ENCODE data around the gene EIF3K.

EIF3K gene

DNA sequence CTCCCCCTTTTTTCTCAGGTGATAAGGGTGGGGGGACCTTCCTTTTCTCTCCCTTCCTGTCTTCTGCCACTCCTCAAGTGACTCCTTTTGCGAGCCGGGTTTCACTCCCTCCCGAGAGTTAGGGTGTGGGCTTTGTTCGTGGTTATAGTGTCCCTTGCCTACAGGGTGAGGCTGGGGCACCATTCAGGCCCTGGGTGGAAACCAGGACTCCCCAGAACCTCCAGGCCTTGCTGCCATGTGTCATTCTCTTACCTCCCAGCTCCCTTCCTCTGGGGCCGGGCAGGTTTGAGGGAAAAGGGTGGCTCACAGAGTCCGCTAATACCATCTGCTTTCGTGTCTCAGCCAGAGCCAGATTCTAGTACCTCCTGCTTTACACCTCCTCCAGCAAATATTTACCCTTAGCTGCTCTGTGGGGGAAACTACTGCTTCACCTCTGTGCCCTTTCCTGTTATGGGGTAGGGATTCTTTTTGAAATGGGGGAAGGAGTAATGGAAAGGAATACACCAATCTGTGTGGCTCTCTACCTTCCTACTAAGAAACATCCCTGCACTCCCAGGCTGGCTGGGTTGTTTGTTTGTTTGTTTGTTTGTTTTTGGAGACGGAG lies 31.3 kb downstream of the EIF3K start:
- no peak for DNase-seq (ENCODE audit: low spot score)

DNA sequence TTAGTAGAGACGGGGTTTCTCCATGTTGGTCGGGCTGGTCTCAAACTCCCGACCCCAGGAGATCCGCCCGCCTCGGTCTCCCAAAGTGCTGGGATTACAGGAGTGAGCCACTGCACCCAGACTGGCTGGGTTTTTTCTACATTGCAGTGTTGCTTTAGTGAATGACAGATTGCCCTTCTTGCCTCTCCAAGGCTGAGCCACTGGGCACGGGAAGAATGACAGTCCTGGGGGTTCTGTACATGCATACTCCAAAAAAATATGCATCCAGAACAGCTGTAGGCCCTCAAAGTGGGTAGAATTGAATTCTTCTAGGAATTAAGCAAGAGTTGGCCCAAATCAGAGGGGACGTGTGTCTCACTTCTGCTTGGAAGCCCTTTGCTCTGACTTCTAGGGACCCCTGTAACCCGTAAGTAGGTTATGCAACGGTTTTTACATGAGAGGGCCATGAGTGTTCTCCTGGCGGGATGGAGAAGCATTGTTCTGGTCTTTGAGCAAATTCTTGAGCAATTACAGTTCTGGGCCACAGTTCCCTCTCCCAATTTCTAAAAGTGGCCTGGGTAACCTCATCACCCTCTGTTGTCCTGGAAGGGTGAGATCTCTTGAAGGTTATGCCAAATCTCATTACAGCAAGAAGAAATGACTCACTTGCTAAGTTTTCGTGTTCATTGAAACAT lies 32.1 kb downstream of the EIF3K start:
- DNase-seq (ENCODE audit: low spot score): no peak

DNA sequence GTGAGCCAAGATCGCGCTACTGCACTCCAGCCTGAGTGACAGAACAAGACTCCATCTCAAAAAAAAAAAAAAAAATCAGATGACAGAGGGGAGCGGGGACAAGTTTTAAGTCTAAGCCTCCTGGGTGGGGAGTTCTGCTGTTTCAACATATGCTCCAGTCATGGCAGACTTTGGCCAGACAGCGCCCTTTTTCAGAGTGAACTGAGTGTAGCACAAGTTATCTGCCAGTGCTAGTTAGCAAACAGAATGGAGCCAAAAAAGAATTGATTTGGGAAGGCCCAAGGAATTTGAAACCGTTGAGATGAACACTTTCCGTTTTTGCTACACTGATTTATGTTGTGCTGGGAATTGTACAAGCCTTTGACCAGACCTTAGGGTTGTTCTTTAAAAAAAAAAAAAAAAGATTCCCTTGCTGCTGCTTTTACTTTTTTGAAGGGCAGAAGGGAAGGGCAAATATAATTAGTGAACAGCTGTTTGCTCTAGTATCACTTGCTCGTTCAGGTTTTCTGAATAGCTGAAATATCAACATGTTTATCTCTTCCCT lies 34.1 kb downstream of the EIF3K start:
- no peak for DNase-seq (ENCODE audit: low spot score)

DNA sequence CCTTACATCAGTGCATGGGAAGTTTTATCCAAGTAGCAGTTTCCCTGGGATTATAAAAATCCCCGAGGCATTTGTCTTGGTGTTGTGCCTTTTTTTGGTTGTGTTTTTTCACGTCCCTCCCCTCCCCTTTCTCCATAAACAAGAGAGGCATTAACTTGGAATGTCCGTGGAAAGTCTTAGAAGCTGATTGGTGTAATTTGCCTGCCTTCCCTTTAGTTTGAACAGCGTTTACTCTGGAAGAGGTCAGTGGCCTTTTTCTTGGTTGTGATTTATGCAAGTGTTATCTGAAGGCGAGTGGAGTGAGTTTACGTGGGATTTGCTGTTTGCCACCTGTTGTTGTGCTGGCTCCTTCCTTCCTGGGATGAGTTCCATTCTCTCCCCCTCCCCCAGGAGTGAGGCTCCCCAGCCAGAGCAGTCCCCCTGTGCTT lies 35.7 kb downstream of the EIF3K start:
- no peak for DNase-seq (ENCODE audit: low spot score)

DNA sequence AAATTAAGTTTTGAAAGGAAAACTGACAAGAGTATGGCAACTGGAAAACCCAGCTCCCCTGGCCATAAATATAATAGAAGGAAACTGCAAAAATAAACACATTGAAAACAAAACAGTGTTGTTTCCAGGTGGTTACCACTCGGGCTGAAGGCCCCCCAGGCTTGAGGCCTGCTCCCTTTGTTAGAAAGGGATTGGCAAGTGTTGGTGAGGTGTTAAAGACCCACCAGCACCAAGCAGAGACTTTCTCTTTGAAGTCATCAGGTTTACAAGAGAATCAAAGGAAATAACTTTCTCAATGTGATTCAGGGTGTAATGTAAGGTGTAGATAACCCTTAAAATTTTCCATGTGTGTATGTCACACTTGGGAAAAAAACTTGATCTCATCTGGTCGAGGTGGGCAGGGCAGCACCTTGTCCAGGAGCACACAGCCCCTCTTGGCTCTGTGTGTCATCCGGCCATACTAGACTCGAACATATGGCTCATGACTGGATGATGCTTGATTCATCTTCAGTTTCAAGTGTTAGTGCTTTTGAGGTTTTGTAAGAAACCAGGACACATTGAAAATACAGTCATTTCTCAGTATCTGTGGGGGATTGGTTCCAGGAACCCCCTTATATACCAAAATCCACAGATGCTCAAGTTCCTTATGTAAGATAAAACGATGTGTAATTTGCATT lies 36.3 kb downstream of the EIF3K start:
- DNase-seq (ENCODE audit: low spot score): no peak

DNA sequence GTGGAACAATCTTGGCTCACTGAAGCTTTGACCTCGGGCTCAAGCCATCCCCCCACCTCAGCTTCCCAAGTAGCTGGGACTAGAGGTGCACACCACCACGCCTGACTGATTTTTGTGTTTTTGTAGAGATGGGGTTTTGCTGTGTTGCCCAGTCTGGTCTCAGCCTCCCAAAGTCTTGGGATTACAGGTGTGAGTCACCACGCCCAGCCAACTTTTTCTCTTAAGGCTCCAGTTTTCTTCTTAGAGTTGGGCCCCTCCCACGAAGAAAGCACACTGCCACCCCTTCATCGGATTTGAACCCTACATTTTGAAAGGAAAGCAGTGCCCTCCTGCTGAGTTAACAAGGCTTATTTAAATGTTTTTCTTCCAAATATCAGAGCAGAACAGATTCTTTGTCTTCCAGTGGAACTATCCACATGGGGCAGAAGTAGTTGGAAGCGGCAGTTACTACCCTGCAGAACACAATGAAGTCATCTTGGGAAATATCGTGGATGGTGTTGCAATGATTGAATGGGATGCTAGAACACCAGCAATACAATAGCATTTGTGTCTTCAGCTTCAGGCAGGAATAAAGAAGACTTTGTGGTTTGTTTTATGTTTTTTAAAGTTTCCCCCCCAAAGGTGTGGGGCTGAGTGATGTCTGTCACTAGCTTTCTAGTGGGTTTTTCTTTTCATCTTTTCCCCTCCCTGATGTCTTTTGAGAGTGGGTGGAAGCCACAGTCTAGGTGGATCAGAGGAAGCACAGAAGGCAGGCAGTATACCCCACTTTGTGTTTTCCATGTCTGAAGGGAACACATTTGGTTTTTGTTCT lies 37.4 kb downstream of the EIF3K start:
- no peak for DNase-seq (ENCODE audit: low spot score)

DNA sequence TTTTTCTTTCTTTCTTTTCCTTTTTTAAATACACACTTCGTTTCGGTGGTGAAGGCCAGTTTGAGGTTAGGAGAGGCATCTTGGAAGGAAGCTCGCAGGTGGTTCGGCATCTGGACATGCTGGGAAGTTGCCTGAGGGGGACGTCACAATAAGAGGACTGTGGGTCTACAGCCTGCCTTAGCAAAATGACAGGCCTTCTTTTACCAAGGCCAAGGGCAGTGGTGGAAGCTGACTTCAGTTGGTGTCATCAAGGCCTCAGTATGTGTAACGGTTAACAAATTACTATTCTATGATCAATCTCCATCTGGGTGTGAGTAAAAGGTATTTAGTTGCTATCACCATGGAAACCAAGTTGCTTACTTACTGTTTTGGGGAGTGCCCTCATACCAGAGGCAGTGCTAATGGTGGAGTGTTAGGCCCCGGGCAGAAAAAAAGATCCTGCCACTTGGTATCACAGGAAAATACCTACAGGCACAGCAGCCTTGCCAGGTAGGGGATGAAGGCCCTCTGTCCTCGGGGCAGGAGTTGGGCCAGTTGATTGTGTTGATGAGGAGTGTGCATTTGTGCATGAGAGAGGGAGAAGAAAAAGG lies 38.7 kb downstream of the EIF3K start:
- no peak for DNase-seq (ENCODE audit: low spot score)

DNA sequence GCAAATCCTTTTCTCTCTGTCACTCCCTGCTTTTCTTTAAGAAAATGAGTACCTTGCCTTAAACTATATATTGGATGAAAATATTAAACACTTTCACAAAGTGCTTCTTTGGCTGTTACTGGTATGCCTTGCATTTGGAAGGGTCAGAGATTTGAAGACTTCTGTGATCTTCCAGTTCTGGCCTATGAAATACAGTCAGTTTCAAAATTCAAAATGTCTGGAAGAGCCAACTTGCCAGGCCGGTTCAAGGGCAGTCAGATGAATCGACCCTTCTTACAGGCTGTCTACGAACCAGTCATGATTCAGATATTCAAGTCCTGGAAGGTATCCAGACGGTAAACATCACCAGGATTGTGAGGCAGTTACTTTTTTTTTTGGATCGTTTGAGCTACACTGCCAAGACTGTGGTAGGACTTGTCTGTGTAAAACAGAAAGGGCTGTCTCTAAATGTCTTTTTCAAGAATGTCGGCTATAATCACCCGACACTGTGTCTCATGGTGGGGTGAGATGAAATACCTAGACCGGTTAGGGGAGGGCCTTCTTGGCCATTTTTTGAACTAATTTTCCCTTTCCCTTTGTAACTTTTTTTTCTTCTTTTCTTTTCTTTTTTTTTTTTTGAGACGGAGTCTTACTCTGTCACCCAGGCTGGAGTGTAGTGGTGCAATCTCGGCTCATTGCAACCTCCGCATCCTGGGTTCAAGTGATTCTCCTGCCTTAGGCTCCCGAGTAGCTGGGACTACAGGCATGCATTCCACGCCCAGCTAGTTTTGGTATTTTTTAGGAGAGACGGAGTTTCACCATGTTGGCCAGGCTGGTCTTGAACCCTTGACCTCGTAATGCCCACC lies 39.7 kb downstream of the EIF3K start:
- DNase-seq (ENCODE audit: low spot score): peak; percentile 33

DNA sequence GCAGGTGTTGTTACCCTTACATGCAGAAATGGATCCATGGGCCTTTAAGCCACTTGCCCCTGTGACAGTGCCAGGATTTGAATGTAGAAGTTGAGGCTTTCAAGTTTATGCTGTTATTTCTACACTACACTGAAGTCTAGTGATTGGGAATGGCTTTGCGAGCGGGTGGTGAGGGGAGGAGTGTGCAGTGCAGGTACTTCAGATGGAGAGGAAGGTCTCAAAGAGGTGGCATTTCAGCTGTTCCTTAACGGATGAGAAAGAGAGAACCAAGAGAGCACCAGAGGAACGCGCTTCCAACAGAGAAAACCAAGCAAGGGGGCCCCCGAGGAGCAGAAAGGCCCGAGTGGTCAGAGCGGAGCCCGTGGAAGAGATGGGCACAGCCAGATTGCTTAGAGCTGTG lies 41.7 kb downstream of the EIF3K start:
- DNase-seq (ENCODE audit: low spot score): no peak

DNA sequence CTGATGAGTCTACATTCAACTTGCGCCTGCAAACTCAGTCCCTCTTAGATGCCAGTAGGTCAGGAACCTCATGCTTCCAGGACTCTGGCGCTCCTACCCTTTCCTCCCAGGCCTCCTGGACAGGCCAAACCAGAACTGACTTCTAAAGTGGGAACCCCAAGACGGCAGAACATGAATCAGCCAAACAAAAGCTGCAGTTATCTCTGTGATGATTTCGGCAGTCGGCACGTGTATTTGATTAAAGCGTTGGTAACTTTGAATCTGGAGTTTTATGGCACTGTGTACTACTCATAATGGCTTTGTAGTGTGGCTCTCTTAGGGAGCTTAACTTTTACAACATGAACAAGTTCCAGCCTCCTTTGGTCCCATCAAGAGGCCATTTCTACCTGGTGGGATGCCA lies 42.1 kb downstream of the EIF3K start:
- DNase-seq (ENCODE audit: low spot score): no peak

DNA sequence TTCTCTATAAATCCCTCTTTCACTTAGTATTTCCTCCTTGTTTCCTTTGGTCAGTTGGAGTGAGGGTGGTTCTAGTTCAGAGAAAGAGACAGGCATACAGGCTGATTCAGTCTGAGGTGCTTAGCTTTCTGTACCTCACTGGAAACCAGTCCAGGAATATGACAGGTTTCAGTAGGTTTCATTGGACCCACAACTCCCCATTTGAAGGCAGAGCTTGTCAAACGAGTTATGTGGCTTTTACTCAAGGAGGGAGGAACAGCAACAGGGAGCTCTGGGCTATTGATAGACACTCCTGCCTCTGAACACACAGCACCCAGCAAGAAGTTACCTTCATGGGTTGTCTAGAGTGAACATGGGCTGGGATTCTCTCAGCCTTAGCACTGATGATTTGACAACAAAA lies 43.0 kb downstream of the EIF3K start:
- DNase-seq (ENCODE audit: low spot score): no peak

DNA sequence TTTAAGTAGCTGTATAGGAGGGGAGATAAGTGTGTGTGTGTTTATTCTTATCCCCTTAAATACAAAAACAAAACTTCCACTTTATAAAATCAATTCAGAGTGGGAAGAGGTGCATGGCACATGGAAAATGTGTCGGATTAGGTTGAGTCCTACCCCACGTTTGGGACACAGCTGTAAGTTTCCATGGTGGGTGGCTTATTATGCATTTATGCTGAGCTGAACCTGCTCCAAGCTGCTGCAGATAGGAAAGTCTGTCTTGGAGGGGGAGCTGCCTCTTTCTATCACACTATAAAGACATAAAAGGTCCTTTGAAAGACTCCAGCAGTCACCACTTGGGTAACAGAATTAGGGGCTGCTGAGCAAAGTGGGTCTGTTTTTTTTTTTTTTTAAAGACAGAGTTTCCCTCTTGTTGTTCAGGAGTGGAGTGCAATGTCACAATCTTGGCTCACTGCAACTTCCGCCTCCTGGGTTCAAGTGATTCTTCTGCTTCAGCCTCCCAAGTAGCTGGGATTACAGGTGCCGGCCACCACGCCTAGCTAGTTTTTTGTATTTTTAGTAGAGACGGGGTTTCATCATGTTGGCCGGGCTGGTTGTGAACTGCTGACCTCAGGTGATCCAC lies 43.7 kb downstream of the EIF3K start:
- no peak for DNase-seq (ENCODE audit: low spot score)

DNA sequence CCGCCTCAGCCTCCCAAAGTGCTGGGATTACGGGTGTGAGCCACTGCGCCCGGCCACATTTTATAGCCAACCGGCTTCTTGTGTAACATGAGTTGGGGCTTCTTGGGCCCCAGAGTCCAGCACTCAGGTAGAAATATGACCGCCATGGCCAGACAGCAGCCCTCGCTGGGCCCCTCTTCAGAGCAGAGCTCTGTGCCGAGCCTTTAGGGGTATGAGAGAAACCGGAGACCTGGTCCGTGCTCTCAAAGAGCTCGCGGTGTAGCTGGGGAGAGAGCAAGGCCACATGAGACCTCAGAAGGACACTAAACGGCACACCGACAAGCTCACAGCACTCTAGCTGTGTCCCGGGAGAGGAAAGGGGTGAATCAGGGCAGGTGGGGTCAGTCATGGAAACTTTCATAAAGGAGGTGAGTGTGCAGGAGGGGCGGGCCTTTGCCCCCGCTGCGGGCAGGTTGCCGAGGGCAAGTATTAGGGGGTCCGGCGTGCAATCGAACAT lies 44.2 kb downstream of the EIF3K start:
- DNase-seq (ENCODE audit: low spot score): no peak

DNA sequence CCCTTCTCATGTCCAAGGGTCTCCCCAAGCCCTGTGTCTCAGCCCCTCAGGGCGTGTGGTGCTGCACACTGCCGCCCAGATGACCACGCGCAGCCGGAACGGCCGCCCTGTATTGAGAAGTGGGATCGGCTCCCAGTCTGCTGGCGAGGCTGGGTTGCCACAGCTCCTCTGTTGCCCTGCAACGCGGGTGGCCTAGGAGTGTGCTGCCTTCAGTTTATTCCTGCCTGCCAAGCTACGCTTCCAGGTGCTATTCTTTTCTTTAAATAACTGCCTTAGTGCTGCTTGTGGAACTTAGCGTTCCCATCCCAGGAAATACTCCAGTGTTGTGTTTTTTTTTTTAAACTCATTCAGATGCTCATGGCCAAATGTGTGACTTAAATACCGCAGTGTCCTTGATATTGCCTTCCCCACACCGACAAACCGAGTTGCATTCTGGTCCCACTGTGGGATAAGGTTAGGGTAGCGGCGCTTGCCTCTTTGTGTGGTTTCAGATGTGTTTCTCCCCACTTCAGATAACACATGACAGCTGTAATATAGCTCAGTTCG lies 45.0 kb downstream of the EIF3K start:
- peak; percentile 54 for DNase-seq (ENCODE audit: low spot score)

DNA sequence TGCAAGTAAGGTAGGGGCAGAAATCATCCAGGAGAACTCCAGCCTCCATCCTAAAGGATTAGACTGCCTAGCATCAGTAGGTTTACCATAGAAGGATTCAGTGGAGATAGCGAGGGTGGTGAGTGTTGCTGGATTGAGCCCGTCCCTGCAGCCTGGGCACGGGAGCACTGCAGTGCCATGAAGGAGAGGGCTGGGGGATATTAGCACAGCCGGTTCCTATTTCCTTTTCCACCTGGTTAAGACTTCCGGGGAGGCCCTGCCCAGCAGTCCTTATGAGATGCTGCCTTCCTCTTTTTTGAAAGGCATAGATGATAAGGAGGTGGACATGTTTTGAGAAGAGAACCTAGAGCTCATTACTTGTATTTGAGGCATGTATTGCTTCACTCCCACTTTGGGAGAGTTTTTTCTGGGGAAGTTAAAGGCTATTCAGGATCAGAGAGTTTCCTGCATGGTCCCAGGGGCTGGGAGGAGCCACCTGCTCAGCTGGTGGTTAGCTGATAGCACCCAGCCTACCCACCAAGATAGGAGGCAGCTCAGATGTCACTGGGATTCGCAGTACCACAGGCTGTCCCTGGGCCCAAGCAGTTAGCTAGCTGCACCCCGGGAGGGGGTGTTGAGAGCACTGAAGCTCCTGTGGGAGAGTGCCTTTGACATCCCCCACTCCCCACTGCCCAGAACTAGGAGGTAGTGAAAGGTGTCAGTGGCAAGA lies 45.7 kb downstream of the EIF3K start:
- no peak for DNase-seq (ENCODE audit: low spot score)

DNA sequence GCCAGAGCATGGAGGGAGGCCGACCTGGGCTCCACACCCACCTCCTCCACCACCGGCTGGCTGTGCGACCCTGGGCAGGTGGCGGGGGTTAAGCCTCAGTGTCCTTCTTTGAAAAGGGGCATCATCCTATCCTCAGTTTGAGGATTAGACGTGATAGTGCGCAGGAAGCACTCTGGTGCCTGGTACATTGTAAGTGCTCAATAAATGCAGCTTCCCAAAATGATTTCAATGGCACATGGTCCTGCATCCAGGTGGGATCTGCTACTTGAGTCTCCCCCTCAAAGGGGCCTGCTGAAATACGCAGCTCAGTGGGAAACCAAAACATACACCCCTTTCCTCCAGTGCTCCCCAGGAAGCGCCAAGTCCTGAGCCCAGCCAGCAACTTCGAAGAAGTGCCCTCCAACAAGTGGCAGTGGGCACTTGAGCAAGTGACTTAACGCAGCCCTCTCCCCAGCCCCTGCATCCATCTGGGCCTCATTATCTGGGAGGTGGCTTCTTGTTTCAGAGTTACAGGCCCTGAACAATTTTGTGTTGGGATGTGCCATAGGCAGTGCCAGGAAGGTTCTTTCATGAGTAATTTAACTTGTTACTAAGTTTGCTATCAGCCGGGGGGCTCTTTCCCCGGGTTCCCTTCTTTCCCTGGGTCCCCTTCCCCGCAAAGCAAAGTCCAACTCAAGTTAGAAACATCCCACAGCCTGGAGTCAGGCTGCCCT lies 46.4 kb downstream of the EIF3K start:
- DNase-seq (ENCODE audit: low spot score): no peak

DNA sequence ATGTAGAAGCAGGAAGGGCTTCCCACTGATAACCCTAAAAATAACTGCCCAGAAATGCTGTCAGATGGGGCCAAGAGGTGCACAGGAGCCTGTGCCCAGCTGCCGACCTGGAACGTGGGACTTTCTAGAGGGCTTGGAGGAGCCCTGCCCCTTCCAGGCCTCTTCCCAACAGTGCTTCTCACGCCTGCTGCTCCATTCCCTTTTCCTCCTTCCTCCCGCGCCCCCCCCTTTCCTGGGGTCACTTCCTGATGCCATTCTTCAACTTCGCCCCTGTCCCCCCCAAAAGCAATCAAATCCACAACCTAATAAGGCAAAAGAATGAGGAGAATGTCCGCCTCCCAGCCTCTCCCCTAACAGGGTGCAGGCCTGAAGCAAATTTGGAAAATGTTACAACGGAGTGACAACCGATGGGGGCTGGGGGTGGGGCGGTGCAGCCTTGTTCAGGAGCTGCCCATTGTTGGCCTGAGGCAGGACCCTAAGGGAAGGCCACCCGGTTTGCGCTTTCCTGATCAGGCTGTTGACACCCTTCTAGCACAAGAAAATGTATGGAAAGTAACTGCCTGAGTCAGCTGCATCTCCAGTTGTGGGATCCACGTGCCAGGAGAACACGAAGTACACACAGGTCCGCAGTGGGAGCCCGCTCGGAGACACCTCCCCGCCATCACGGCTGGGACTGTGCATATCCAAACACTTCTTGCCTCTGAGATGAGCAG lies 47.1 kb downstream of the EIF3K start:
- DNase-seq (ENCODE audit: low spot score): peak; percentile 58

Measured in cerebellar cortex (tissue), 1 donor.